Fibroblast of lung (primary cell): ENCODE results near the gene ZNF521.

ENCODE experiments used
- CTCF ChIP-seq, 2 donors: IDR thresholded peaks in 1 of 2; conservative IDR thresholded peaks in 1 of 2; 1 replicate in 1 of 2; 2 replicates in 1 of 2; pipeline ENCODE4 v1.5.1; 2011 to 2012; ENCODE audit warnings: low read length in 2 of 2, control low read depth in 1 of 2, inconsistent platforms in 1 of 2, low read depth in 1 of 2, mild to moderate bottlenecking in 1 of 2
- EZH2 ChIP-seq: IDR thresholded peaks from 2 replicates; pipeline ENCODE4 v1.5.1; 2012; ENCODE audit warnings: low read length, control low read depth, mild to moderate bottlenecking; ENCODE audit errors: missing control alignments

- TF ChIP-seq CTCF (conservative IDR thresholded peaks at IDR 0.05 in 1 of 2, IDR thresholded peaks at IDR 0.05 in 1 of 2; ENCODE audit: low read depth in 1 of 2, low read length in 2 of 2) (no peak), EZH2 (no peak)
These were observed 68.9 kb downstream of the ZNF521 start for GRCh38 chr18:25282896-25283703.
